ENCODE results near the gene PARK7.
A peak's percentile ranks its signal among the peaks of the same experiment; 100 is the strongest.

The PARK7 gene

DNA sequence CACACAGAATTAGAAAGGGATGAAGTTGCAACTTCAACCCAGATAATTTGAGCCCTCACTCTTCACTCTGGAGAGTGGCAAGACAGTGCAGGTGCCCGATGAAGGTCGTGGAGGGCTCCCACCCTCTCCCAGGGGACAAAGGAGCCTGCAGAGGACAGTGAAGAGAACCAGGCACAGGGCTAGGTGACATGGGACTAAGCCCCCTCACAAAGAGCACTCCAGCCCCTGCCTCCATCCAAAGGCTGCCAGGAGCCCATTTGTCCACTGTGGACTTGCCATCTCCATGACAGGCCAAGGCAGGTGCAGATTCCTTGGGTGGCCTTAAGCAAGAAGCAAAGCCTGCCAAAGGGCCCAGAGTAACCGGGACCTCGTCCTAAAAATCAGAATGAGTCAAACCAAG, 49.5 kb downstream of the PARK7 start:
- no peak for DNase-seq

- DNase-seq, result no peak
Measured at GRCh38 chr1:8011923-8012858, 50.7 kb downstream of the PARK7 start.

- no peak for DNase-seq
Measured at GRCh38 chr1:8012955-8013354, 51.4 kb downstream of the PARK7 start.

- no peak for DNase-seq
Measured at GRCh38 chr1:8013399-8013798, 51.9 kb downstream of the PARK7 start.

DNA sequence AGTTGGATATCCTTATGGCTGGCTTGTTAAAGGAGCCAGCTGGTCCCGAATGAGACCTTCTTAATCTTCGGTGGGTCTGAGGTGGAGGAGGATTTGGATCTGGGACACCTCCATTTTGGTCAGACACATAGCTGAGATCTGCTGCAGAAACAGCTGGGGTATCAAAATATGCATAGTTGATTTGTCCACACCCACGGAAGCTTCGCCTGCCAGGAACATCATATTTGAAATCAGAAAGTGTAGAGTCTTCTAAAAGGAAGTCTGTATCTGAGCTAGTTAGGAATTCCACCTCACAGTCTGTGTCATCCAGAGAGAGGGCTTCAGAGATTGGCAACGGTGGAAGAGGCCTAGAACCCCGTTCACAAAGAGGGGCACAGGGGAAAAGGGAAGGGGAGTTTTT, 52.3 kb downstream of the PARK7 start:
- DNase-seq, result no peak

DNA sequence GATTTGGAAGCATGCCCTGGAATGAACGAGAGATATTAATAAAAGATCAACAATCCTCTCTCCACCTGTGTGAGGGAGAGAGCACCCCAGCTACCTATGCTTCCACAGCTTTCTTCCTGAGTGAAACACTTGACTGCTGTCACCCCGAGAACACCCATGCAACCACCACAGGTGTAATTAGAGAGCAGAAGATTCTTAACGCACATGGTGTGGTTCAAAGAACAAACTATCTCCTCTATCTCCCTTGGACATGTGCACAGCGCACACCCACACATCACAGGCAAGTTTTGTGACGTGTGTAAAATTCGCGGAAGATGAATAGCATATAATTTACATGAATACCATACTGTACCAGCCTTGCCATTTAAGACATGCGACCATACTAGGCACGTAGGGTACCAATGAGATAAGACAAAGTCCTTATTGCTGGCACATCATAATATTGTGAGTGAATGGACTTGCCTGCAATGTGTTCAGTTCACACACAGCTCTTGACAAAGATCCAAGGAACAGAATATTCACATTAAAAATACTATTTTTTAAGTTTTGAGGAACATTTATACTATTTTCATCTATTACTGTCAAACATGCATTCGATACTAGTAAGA, 53.0 kb downstream of the PARK7 start:
- DNase-seq, result no peak

DNA sequence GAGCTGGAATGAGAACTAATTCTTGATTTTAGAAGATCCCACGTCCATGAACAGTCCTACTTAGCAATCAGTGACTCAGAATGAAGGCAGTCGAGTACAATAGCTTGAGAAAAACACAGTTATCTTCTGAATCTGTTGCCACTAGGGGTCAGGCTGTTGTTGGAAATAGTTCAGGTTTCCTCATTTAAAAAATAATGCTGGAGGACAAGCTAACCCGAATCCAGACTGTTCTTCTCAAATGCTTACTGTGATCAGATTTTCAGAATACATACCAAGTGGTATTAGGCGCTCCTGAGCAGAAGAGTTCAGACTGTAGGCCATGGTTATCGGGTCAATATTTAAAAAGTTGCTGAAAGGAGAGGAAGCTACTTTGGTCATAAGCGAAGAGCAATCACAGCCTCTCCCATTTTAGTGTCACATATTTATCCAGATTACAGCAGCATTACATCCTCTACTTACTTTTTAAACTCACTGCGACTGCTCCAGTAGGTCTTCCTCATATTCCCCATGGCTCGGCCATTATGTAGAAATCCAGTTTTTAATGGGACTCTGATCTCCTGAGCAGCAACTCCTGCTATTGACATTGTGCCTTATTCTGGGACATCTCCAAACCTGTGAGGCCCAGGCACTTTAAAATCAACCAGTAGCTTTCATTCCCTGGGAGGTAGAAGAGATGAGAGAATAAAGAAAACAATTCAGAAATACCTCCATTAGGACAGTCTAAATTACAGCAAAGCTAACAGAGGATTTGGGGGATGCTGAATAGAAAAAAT, 53.7 kb downstream of the PARK7 start:
- peak; percentile 35 to 76 (median 59) for DNase-seq

GRCh38 chr1:8015809-8016165, 54.3 kb downstream of the PARK7 start:
- DNase-seq, result no peak

DNA sequence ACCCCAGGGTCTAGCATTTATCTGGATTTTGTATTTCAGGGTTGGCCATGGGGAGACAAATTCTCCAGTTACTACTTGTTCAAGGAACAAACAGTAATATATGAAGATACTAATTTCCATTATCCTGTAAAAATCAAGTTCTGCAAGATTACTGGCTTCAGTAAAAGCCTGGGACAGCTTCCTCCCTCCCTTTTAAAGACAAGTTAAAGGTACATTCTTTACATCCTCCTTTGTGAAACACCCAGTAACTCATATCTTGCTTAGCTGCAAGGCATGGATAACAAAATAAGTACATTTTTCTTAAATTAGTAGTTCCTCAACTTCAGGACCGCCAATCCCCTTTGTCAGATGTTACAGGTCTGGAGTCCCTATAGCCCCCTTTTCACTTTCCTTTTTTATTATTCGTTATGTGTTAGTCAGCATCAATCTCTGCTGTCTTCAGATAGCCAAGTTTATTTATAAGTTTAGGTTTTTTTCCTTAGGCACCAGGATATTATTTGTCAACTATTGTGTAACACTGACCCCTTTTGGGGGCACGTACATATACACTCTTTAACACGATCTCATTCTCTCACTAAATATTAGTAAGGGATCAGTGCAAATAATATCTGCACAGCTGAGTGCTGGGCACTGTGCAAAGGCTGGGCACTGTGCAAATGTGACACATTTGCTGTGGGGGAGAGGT, 54.8 kb downstream of the PARK7 start:
- peak in 2 of 3 experiments; percentile 2 to 28 for DNase-seq

- no peak for DNase-seq
Measured at GRCh38 chr1:8016895-8017241, 55.4 kb downstream of the PARK7 start.

DNA sequence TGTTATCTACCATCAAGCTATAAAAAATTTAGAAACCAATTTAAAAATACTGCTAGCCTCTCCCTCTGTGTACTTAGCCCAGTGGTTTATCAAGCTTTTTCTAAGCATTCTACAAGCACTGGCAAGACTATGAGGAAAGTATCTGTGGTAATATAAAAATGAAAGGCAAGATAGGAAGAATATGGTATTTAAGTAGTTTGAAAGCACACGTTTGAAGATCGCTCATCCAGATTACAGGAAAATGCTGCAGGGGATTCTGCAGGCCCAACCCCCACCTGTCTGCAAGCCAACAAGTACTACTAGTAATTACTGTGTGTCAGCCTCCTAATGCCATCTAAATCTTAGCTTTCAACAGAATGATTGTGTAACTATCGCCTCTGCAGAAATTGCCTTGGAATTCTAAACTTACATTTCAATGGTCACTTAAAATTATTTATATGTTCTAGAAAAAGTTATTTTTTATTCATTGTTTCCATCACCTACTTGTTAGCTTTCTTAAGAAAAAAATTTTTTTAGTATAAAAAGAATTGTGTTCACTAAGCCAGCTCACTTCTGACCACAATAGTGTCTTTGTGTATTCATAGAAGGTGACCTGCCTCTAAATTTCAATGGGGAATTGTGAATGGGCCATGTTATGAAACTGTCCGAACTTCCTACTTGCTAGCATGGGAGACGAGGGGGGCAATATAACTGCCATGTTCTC, 56.1 kb downstream of the PARK7 start:
- peak in 2 of 3 experiments; percentile 44 to 72 for DNase-seq

GRCh38 chr1:8018492-8019228, 57.1 kb downstream of the PARK7 start:
- no peak for DNase-seq

DNA sequence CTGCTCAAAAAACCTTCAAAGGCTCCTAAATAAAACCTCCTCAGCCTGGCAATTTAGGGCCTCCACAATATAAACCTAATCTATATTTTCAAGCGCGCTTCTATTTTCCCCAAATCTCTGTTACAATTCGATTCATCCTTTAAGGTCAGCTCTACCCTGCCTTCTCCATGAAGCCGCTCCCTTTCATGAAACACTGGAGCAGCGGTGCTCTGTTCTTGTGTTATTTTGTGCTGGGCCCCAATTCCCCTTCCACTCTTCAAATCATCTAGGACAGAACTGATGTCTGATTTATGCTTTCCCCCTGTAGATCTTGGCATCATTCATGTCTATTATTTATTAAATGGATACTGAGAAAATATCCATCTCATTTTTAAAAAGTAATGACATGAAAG, 57.7 kb downstream of the PARK7 start:
- no peak for DNase-seq

- peak in 1 of 3 experiments; percentile 29 for DNase-seq
Measured at GRCh38 chr1:8020032-8020431, 58.5 kb downstream of the PARK7 start.

GRCh38 chr1:8021676-8022266, 60.3 kb downstream of the PARK7 start:
- DNase-seq, result no peak

DNA sequence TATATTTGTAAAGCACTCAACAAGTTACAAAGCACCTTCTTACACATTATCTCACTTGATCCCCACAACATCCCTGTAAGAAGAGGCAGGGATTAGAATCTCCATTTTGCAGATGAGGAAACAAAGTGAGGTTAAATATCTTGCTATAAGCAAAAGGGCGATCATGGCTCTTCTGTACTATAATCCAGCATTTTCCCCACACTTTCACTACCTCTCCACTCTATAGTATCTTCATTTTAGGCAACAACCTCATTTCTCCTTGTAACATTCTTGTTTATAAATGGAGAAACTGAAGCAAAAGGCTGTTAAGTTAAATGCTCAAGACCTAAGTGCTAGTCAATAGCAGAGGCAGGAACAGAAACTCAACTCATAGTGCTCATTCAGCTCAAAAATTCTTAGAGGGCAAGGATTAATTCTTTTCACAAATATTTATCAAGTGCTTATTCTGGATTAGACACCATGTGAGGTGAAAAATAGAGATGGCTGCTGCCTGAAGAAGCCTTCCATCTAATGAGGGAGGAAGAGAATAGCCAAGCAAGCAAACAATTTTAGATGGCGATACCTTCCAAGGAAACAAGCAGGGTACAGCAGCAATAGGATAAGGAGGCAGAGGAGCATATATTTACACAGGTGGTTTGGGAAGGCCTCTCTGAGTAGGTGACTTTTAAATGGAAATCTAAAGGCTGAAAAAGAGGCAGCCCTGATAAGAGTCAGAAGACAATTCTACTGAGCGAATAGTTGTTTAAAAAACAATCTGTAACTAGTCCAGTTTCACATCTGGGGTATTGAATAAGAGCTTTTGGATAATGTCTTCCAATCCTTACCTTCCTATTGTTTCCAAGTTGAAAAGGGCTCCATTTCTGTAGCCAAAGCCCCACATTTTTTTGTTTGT, 61.1 kb downstream of the PARK7 start:
- DNase-seq, result peak in 1 of 3 experiments; percentile 35

GRCh38 chr1:8023287-8023994, 61.9 kb downstream of the PARK7 start:
- no peak for DNase-seq

DNA sequence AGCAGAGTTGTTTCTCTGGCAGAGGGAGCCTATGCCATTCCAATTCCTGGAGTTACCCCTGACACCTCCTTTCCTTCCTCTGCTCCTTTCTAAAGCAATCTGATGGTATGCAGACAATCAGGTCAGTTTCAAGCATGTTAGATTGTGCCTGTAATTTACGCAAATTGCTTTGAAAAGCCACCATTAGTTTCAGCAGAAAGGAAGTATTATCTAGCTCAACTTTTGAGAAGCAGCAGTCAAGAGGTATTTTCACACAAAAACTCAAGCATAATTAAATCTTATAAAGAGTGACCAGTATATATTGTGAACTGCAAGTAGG, 62.4 kb downstream of the PARK7 start:
- DNase-seq, result no peak

GRCh38 chr1:8024329-8024728, 62.8 kb downstream of the PARK7 start:
- DNase-seq, result no peak
